GM12878 (cell line): ENCODE measurements around the gene PPP1R13L. TPM values are rescaled to one million over a fixed set of nuclear protein-coding genes. Genes with fewer than 3 reads are reported as not detected.
A peak's percentile ranks its signal among the peaks of the same experiment; 100 is the strongest.

ENCODE experiments used
- ATAC-seq: fragments of 200-7000 bp; cut with Tn5 transposase; 3 replicates; pipeline ENCODE4 v1.9.1; 2020; ENCODE audit warnings: mild to moderate bottlenecking, moderate library complexity
- BruUV-seq: library from RNA; stranded (reverse); fragments of 400-500 nt; replicated peaks from 2 replicates; lab custom pipeline; 2021; lab: Mats Ljungman, UMichigan
- CTCF ChIA-PET: fragments of 300-600 bp; sonication (Branson Sonifier 250); formaldehyde crosslinking; extraction: SDS; loops from one replicate; lab custom pipeline; 2021; ENCODE audit warnings: inconsistent platforms; lab: Yijun Ruan, JAX
- POLR2A ChIA-PET: fragments of 350-600 bp; formaldehyde crosslinking; extraction: SDS; loops from one replicate; lab custom pipeline; 2021; ENCODE audit warnings: inconsistent platforms; lab: Charles Lee
- RAD21 ChIA-PET: fragments of 300-600 bp; sonication (Branson Sonifier 250); formaldehyde crosslinking; loops from one replicate; lab custom pipeline; 2023; ENCODE audit warnings: antibody characterized with exemption; ENCODE audit not compliant: unreplicated experiment; lab: Charles Lee
- SMC1A ChIA-PET: fragments of 300-600 bp; sonication (Branson Sonifier 250); formaldehyde crosslinking; loops from one replicate; lab custom pipeline; 2023; ENCODE audit not compliant: unreplicated experiment, uncharacterized antibody; lab: Charles Lee
- DNase-seq: peaks from one replicate; pipeline ENCODE4 v3.0.0-alpha.2; 2011; ENCODE audit warnings: low read depth, low spot score
- FAIRE-seq: peaks from 3 replicates; lab custom pipeline; 2011; peaks lifted over from hg19 to GRCh38; lab: Jason Lieb, UNC
- H2AFZ ChIP-seq: 2 replicates; pipeline ENCODE4 v1.6.0; 2011; ENCODE audit warnings: low read depth, low read length, control low read depth; ENCODE audit not compliant: control insufficient read depth
- H3K27ac ChIP-seq: 2 replicates; pipeline ENCODE4 v1.5.1; 2011; ENCODE audit warnings: control low read depth; ENCODE audit not compliant: control insufficient read depth, insufficient read depth
- H3K27me3 ChIP-seq, 2 experiments: replicated peaks in 1 of 2; 2 replicates each; pipeline versions ENCODE4 v1.6.0 to v1.6.1; 2011; ENCODE audit warnings: low read length in 1 of 2; ENCODE audit not compliant: control insufficient read depth in 2 of 2, insufficient read depth in 2 of 2
- H3K36me3 ChIP-seq, 2 experiments: 2 replicates each; pipeline ENCODE4 v1.5.1; 2011; ENCODE audit warnings: low read length in 1 of 2; ENCODE audit not compliant: control insufficient read depth in 2 of 2, insufficient read depth in 2 of 2
- H3K4me1 ChIP-seq: 2 replicates; pipeline ENCODE4 v1.6.1; 2011; ENCODE audit warnings: mild to moderate bottlenecking, low read length, moderate library complexity, mixed read lengths; ENCODE audit not compliant: control insufficient read depth, insufficient read depth
- H3K4me2 ChIP-seq: 2 replicates; pipeline ENCODE4 v1.6.0; 2011; ENCODE audit warnings: control low read depth; ENCODE audit not compliant: control insufficient read depth, insufficient read depth
- H3K4me3 ChIP-seq: fragments of 200-600 bp; sonication (generic); 2 replicates; pipeline ENCODE4 v1.5.1; 2016
- H3K79me2 ChIP-seq: 2 replicates; pipeline ENCODE4 v1.6.0; 2011; ENCODE audit warnings: low read length; ENCODE audit not compliant: control insufficient read depth, insufficient read depth
- H3K9ac ChIP-seq: 2 replicates; pipeline ENCODE4 v1.8.0; 2011; ENCODE audit warnings: low read length, control low read depth, mixed read lengths; ENCODE audit not compliant: control insufficient read depth, insufficient read depth
- H3K9me3 ChIP-seq: replicated peaks from 3 replicates; pipeline ENCODE4 v1.5.1; 2011; ENCODE audit warnings: mild to moderate bottlenecking, low read length; ENCODE audit not compliant: control insufficient read depth, insufficient read depth
- H4K20me1 ChIP-seq: 2 replicates; pipeline ENCODE4 v1.6.0; 2011; ENCODE audit not compliant: control insufficient read depth, insufficient read depth
- CREM ChIP-seq: IDR thresholded peaks from 2 replicates; pipeline ENCODE4 v1.6.1; 2014; ENCODE audit warnings: antibody characterized with exemption, low read depth
- EED ChIP-seq: sonication (generic); IDR thresholded peaks from 2 replicates; pipeline ENCODE4 v1.6.1; 2016; ENCODE audit warnings: antibody characterized with exemption, low read depth
- GATAD2B ChIP-seq: fragments of 450-650 bp; conservative IDR thresholded peaks from 2 replicates; pipeline ENCODE4 v1.6.1; 2017; ENCODE audit warnings: low read depth, mild to moderate bottlenecking, moderate library complexity
- HCFC1 ChIP-seq: fragments of 150-350 bp; IDR thresholded peaks from 2 replicates; pipeline ENCODE4 v1.6.1; 2014; ENCODE audit warnings: low read length
- HDGF ChIP-seq: fragments of 450-650 bp; IDR thresholded peaks from 2 replicates; pipeline ENCODE4 v1.6.1; 2016; ENCODE audit warnings: antibody characterized with exemption
- MAX ChIP-seq: IDR thresholded peaks from 2 replicates; pipeline ENCODE4 v1.6.1; 2012; ENCODE audit warnings: low read depth, low read length, improper control_type of control experiment
- MEF2B ChIP-seq: fragments of 450-650 bp; IDR thresholded peaks from 2 replicates; pipeline ENCODE4 v1.6.1; 2018; ENCODE audit warnings: mild to moderate bottlenecking, moderate library complexity; ENCODE audit not compliant: partially characterized antibody, poor library complexity, severe bottlenecking
- NFIC ChIP-seq: IDR thresholded peaks from 2 replicates; pipeline ENCODE4 v1.6.1; 2012; ENCODE audit warnings: low read depth, mild to moderate bottlenecking, inconsistent platforms, low read length, moderate library complexity
- NFYB ChIP-seq: IDR thresholded peaks from 2 replicates; pipeline ENCODE4 v1.6.1; 2011; ENCODE audit warnings: low read depth, mild to moderate bottlenecking, low read length, improper control_type of control experiment, moderate library complexity; ENCODE audit not compliant: insufficient read depth
- NR2C1 ChIP-seq: fragments of 450-650 bp; IDR thresholded peaks from 2 replicates; pipeline ENCODE4 v1.6.1; 2017; ENCODE audit warnings: antibody characterized with exemption, mild to moderate bottlenecking, moderate library complexity
- PBX3 ChIP-seq: IDR thresholded peaks from 2 replicates; pipeline ENCODE4 v1.6.1; 2011; ENCODE audit warnings: mild to moderate bottlenecking, low read depth, low read length, moderate library complexity; ENCODE audit not compliant: insufficient replicate concordance
- POLR2AphosphoS5 ChIP-seq: IDR thresholded peaks from 2 replicates; pipeline ENCODE4 v1.6.1; 2011; ENCODE audit warnings: mild to moderate bottlenecking, low read length, inconsistent platforms
- POU2F2 ChIP-seq: IDR thresholded peaks from 3 replicates; pipeline ENCODE4 v1.6.1; 2011; ENCODE audit warnings: low read depth, mild to moderate bottlenecking, low read length, borderline replicate concordance
- RUNX3 ChIP-seq: IDR thresholded peaks from 2 replicates; pipeline ENCODE4 v1.6.1; 2012; ENCODE audit warnings: low read length, inconsistent platforms
- SIN3A ChIP-seq: IDR thresholded peaks from 2 replicates; pipeline ENCODE4 v1.6.1; 2012; ENCODE audit warnings: low read depth, low read length, improper control_type of control experiment
- SPI1 ChIP-seq: IDR thresholded peaks from 2 replicates; pipeline ENCODE4 v1.6.1; 2011; ENCODE audit warnings: low read depth, mild to moderate bottlenecking, low read length, moderate library complexity, borderline replicate concordance; ENCODE audit not compliant: insufficient read depth
- TAF1 ChIP-seq: IDR thresholded peaks from 2 replicates; pipeline ENCODE4 v1.6.1; 2011; ENCODE audit warnings: mild to moderate bottlenecking, low read depth, low read length, borderline replicate concordance
- TCF12 ChIP-seq: IDR thresholded peaks from 2 replicates; pipeline ENCODE4 v1.6.1; 2011; ENCODE audit warnings: low read depth, mild to moderate bottlenecking, low read length
- ZNF687 ChIP-seq: fragments of 450-650 bp; IDR thresholded peaks from 2 replicates; pipeline ENCODE4 v1.6.1; 2017; ENCODE audit warnings: mild to moderate bottlenecking, moderate library complexity
- WGBS: methylation state at CpG from one replicate; pipeline ENCODE4 v1.1.6; 2016; ENCODE audit warnings: low lambda C conversion rate; ENCODE audit not compliant: insufficient replicate concordance, insufficient coverage; ENCODE audit errors: missing lambda C conversion rate; 5-methylcytosine and 5-hydroxymethylcytosine counted together
- in situ Hi-C: fragments of 300-500 bp; cut with MboI; formaldehyde crosslinking; loops from 9 replicates; pipeline ENCODE4 v1.14.3; 2018; ENCODE audit warnings: mixed read lengths
- intact Hi-C: fragments of 100-400 bp; cut with micrococcal nuclease; formaldehyde crosslinking; loops from one replicate; pipeline ENCODE4 v1.14.2; 2022; ENCODE audit not compliant: unreplicated experiment
- polyA plus RNA-seq, 11 experiments: library from polyadenylated mRNA; depleted of rRNA in 4 of 11; unstranded in 6 of 11; stranded (reverse) in 5 of 11; fragments of >200 nt; fragmentation: Nextera tagmentation in 4 of 11; fragmentation: Illumina TruSeq in 1 of 11; extraction: Ambion mirVana in 4 of 11; extraction: Trizol in 1 of 11; gene quantifications; 1 replicate in 1 of 11; 2 replicates in 10 of 11; pipeline versions ENCODE4 v1.2.1 to v1.2.3, GENCODE V29; 2011 to 2016; ENCODE audit warnings: inconsistent platforms in 2 of 11, missing spikeins in 2 of 11, low read depth in 1 of 11
- total RNA-seq, 4 experiments: library from RNA; depleted of rRNA in 3 of 4; stranded (reverse); fragments of >200 nt in 3 of 4; fragmentation: Illumina TruSeq in 1 of 4; extraction: Trizol in 1 of 4; gene quantifications; 2 replicates each; pipeline versions ENCODE4 v1.2.1 to v1.2.3, GENCODE V29; 2013 to 2021

The PPP1R13L gene
- total and polyA plus RNA-seq, 10 of the 15 experiments (the other 5 are each of a cell fraction or from before 2014, with no cell fraction given), result 0.40 to 10.0 (median 2.5) TPM

- DNase-seq, result no peak
- Histone ChIP-seq H3K9ac (peak overlapping the region; percentile 38), H4K20me1 (no peaks in the 10 kb centered on the region), H3K27ac (peak overlapping the region; percentile 73), H3K4me2 (peak overlapping the region; percentile 86), H3K27me3 (no peaks in the 10 kb centered on the region), H3K79me2 (peaks cover 16% of the 10 kb centered on the region), H3K36me3 (peaks cover 3 to 7% of the 10 kb centered on the region in 2 experiments), H3K4me3 (peak overlapping the region; percentile 26; the same call in 1 of the 2 replicates), H2AFZ (no peak overlapping the region), H3K4me1 (peaks cover 35% of the 10 kb centered on the region), H3K9me3 (no peaks in the 10 kb centered on the region)
- peak; percentile 82 for ATAC-seq
- 2% methylated on average over 4 of the region's 4 CpGs for WGBS
- in situ Hi-C loops (no loop called here), intact Hi-C loops (loop anchor here (1.0 kb wide), 1 partner anchor 14 kb away; the partner anchor contains the start of gene PPP1R13L)
- BruUV-seq, result no TSS peak
- RAD21 ChIA-PET, result interaction anchor here (0.6 to 1.5 kb wide), 3 partner anchors 15 to 222 kb away, joined by 3 to 7 read pairs (median 3); partner anchors contain the start of gene PPP1R13L
- FAIRE-seq, result peak; percentile 97
- POLR2A ChIA-PET, result no interaction called here
- CTCF ChIA-PET, result interaction anchor here (1.1 to 4.9 kb wide), 3 partner anchors 16 to 59 kb away, joined by 5 to 42 read pairs (median 6); partner anchors contain the start of gene PPP1R13L
- SMC1A ChIA-PET, result no interaction called here
- peak; percentile 47 for TF ChIP-seq MEF2B
- TF ChIP-seq SPI1, result peak; percentile 100
- TF ChIP-seq EED, result peak; percentile 98
- 0 out of 2 replicates have a peak, but pooled peaks have one; percentile 53 for TF ChIP-seq NR2C1
- 0 out of 3 replicates have a peak, but pooled peaks have one; percentile 58 for TF ChIP-seq POU2F2
- TF ChIP-seq TAF1, result no peak
- peak; percentile 51; the same call in 1 of the 2 replicates for TF ChIP-seq NFIC
- TF ChIP-seq SIN3A, result peak; percentile 67
- TF ChIP-seq HDGF, result peak; percentile 79
- TF ChIP-seq ZNF687, result peak; percentile 41; the same call in 1 of the 2 replicates
- TF ChIP-seq CREM, result peak; percentile 77
- peak; percentile 99 for TF ChIP-seq TCF12
- no peak for TF ChIP-seq HCFC1
- TF ChIP-seq RUNX3, result peak; percentile 62
- TF ChIP-seq NFYB, result 0 out of 2 replicates have a peak, but pooled peaks have one; percentile 11
- TF ChIP-seq MAX, result 0 out of 2 replicates have a peak, but pooled peaks have one; percentile 48
- peak; percentile 66 for TF ChIP-seq GATAD2B
- peak; percentile 56 for TF ChIP-seq POLR2AphosphoS5
- peak; percentile 15 for TF ChIP-seq PBX3
Measured at GRCh38 chr19:45419396-45419795, 14.5 kb upstream of the PPP1R13L start.
